SK-N-SH (cell line): ENCODE data around the gene PAOX. TPM values are rescaled to one million over a fixed set of nuclear protein-coding genes. Genes with fewer than 3 reads are reported as not detected.
"Not testable (repeated sequence)": the region's sequence is repeated elsewhere in the genome, so short reads cannot be mapped to it uniquely, and the experiment has no call there.

Experiments
- CTCF ChIA-PET: fragments of 300-600, 350-600 bp; formaldehyde crosslinking; extraction: SDS; loops from one replicate; lab custom pipeline; 2021; lab: Yijun Ruan, JAX
- POLR2A ChIA-PET: fragments of 350-600 bp; sonication (Branson Sonifier 250); formaldehyde crosslinking; extraction: SDS; loops from one replicate; lab custom pipeline; 2020; ENCODE audit warnings: antibody characterized with exemption, inconsistent platforms; lab: Yijun Ruan, JAX
- DNase-seq: peaks from one replicate; pipeline ENCODE4 v3.0.0; 2012
- H2AFZ ChIP-seq: fragments of 200-600 bp; sonication (generic); 2 replicates; pipeline ENCODE4 v1.8.1; 2016; ENCODE audit warnings: antibody characterized with exemption, mild to moderate bottlenecking, low read depth
- H3F3A ChIP-seq: fragments of 200-600 bp; sonication (generic); replicated peaks from 2 replicates; pipeline ENCODE3; 2016; ENCODE audit warnings: antibody characterized with exemption, mild to moderate bottlenecking; ENCODE audit not compliant: insufficient read depth
- H3K27ac ChIP-seq, 2 experiments: fragments of 200-500 bp in 1 of 2; fragments of 200-600 bp in 1 of 2; sonication (Bioruptor generic) in 1 of 2; sonication (generic), shearing (Covaris generic) in 1 of 2; 2 replicates each; pipeline versions ENCODE4 v1.5.1 to v1.6.1; 2014 to 2016; ENCODE audit warnings: low read depth in 2 of 2, inconsistent platforms in 1 of 2, low read length in 1 of 2, mild to moderate bottlenecking in 1 of 2, mixed read lengths in 1 of 2
- H3K27me3 ChIP-seq: fragments of 200-600 bp; sonication (generic), shearing (Covaris generic); 2 replicates; pipeline ENCODE4 v1.6.1; 2016; ENCODE audit warnings: mixed run types; ENCODE audit not compliant: insufficient read depth
- H3K36me3 ChIP-seq, 2 experiments: fragments of 200-500 bp in 1 of 2; fragments of 200-600 bp in 1 of 2; sonication (Bioruptor generic) in 1 of 2; sonication (generic) in 1 of 2; replicated peaks in 1 of 2; 2 replicates each; pipeline versions ENCODE3 to v1.5.1; 2014 to 2016; ENCODE audit warnings: low read length in 1 of 2, mild to moderate bottlenecking in 1 of 2; ENCODE audit not compliant: insufficient read depth in 2 of 2, control insufficient read depth in 1 of 2
- H3K4me1 ChIP-seq, 2 experiments: fragments of 200-500 bp in 1 of 2; fragments of 200-600 bp in 1 of 2; sonication (Bioruptor generic) in 1 of 2; sonication (generic), shearing (Covaris generic) in 1 of 2; 2 replicates each; pipeline versions ENCODE4 v1.5.1 to v1.6.1; 2014 to 2016; ENCODE audit warnings: low read depth in 1 of 2, low read length in 1 of 2, mixed run types in 1 of 2; ENCODE audit not compliant: insufficient read depth in 2 of 2, control insufficient read depth in 1 of 2
- H3K4me2 ChIP-seq: fragments of 200-600 bp; sonication (generic), shearing (Covaris generic); 2 replicates; pipeline ENCODE4 v1.6.1; 2017; ENCODE audit warnings: mixed run types
- H3K4me3 ChIP-seq, 2 experiments: fragments of 200-500 bp in 1 of 2; fragments of 200-600 bp in 1 of 2; sonication (Bioruptor generic) in 1 of 2; sonication (generic), shearing (Covaris generic) in 1 of 2; 2 replicates each; pipeline versions ENCODE4 v1.5.1 to v1.8.1; 2014 to 2016; ENCODE audit warnings: low read depth in 2 of 2, inconsistent platforms in 1 of 2, low read length in 1 of 2, mild to moderate bottlenecking in 1 of 2, mixed read lengths in 1 of 2, moderate library complexity in 1 of 2
- H3K79me2 ChIP-seq: fragments of 200-600 bp; sonication (generic); 2 replicates; pipeline ENCODE4 v1.8.1; 2017; ENCODE audit warnings: mild to moderate bottlenecking; ENCODE audit not compliant: insufficient read depth
- H3K9ac ChIP-seq: fragments of 200-600 bp; sonication (generic); 2 replicates; pipeline ENCODE4 v1.6.1; 2017; ENCODE audit warnings: mixed run types
- H3K9me2 ChIP-seq: fragments of 200-600 bp; sonication (generic); 2 replicates; pipeline ENCODE4 v1.6.1; 2017; ENCODE audit warnings: mixed run types
- H3K9me3 ChIP-seq: fragments of 200-600 bp; sonication (generic); 2 replicates; pipeline ENCODE4 v1.6.1; 2017; ENCODE audit warnings: mixed run types, mild to moderate bottlenecking, moderate library complexity
- H4K20me1 ChIP-seq: fragments of 200-600 bp; sonication (generic); 2 replicates; pipeline ENCODE4 v1.6.1; 2017; ENCODE audit warnings: mild to moderate bottlenecking, mixed run types; ENCODE audit not compliant: insufficient read depth
- CHD2 ChIP-seq: fragments of 150-350 bp; IDR thresholded peaks from 2 replicates; pipeline ENCODE4 v1.6.1; 2018; ENCODE audit warnings: low read length; ENCODE audit not compliant: partially characterized antibody
- ELF1 ChIP-seq: IDR thresholded peaks from 2 replicates; pipeline ENCODE4 v1.4.0; 2012
- EP300 ChIP-seq, 2 experiments: IDR thresholded peaks; 2 replicates each; pipeline versions ENCODE4 v1.4.0 to v1.6.1; 2012; ENCODE audit warnings: borderline replicate concordance in 1 of 2, low read depth in 1 of 2, low read length in 1 of 2
- EZH2phosphoT487 ChIP-seq: fragments of 200-600 bp; sonication (generic); IDR thresholded peaks from 2 replicates; pipeline ENCODE4 v1.6.1; 2017; ENCODE audit warnings: low read depth, mixed run types, mild to moderate bottlenecking, antibody characterized with exemption, moderate library complexity, borderline replicate concordance
- FOSL2 ChIP-seq: IDR thresholded peaks from 2 replicates; pipeline ENCODE4 v1.4.0; 2012; ENCODE audit warnings: low read depth, mild to moderate bottlenecking, moderate library complexity, borderline replicate concordance
- FOXM1 ChIP-seq: IDR thresholded peaks from 2 replicates; pipeline ENCODE4 v1.4.0; 2012; ENCODE audit warnings: low read depth, mild to moderate bottlenecking
- GABPA ChIP-seq: IDR thresholded peaks from 2 replicates; pipeline ENCODE4 v1.4.0; 2012; ENCODE audit warnings: low read depth, mild to moderate bottlenecking
- MEF2A ChIP-seq: IDR thresholded peaks from 2 replicates; pipeline ENCODE4 v1.4.0; 2012; ENCODE audit warnings: low read depth, borderline replicate concordance
- NFIC ChIP-seq: IDR thresholded peaks from 2 replicates; pipeline ENCODE4 v1.4.0; 2012; ENCODE audit warnings: borderline replicate concordance
- NRF1 ChIP-seq: IDR thresholded peaks from 2 replicates; pipeline ENCODE4 v1.6.1; 2012; ENCODE audit warnings: low read depth, mild to moderate bottlenecking, low read length
- RAD21 ChIP-seq: IDR thresholded peaks from 2 replicates; pipeline ENCODE4 v1.6.1; 2012; ENCODE audit warnings: mild to moderate bottlenecking, low read length
- SIN3A ChIP-seq: IDR thresholded peaks from 2 replicates; pipeline ENCODE4 v1.6.1; 2012; ENCODE audit warnings: low read depth, mild to moderate bottlenecking, low read length, moderate library complexity, borderline replicate concordance
- TEAD4 ChIP-seq: IDR thresholded peaks from 2 replicates; pipeline ENCODE4 v1.4.0; 2012; ENCODE audit warnings: mild to moderate bottlenecking, borderline replicate concordance; ENCODE audit not compliant: insufficient read depth
- YY1 ChIP-seq: IDR thresholded peaks from 2 replicates; pipeline ENCODE4 v1.4.0; 2012; ENCODE audit warnings: low read depth, mild to moderate bottlenecking
- WGBS: methylation state at CpG from one replicate; pipeline ENCODE4 v1.1.6; 2017; ENCODE audit warnings: low lambda C conversion rate; 5-methylcytosine and 5-hydroxymethylcytosine counted together
- polyA plus RNA-seq, 3 experiments: library from polyadenylated mRNA; depleted of rRNA; stranded (reverse); fragments of >200 nt; gene quantifications; 2 replicates each; pipeline ENCODE4 v1.2.3, GENCODE V29; 2012
- TF ChIP-seq, protein P1 (sequence below): fragments of 200-600 bp; sonication (generic); IDR thresholded peaks from 2 replicates; pipeline ENCODE4 v1.6.1; 2017; ENCODE audit warnings: antibody characterized with exemption, mild to moderate bottlenecking, moderate library complexity
- TF ChIP-seq, protein P2 (sequence below): IDR thresholded peaks from 2 replicates; pipeline ENCODE4; 2012
- TF ChIP-seq, protein P3 (sequence below): fragments of 150-350 bp; IDR thresholded peaks from 2 replicates; pipeline ENCODE4 v1.6.1; 2017; ENCODE audit warnings: antibody characterized with exemption, low read length, low read depth, borderline replicate concordance
- TF ChIP-seq, protein P4 (sequence below): IDR thresholded peaks from 2 replicates; pipeline ENCODE4 v1.4.0; 2012; ENCODE audit warnings: low read depth
- TF ChIP-seq, protein P5 (sequence below): fragments of 150-350 bp; IDR thresholded peaks from 2 replicates; pipeline ENCODE4 v1.6.1; 2016; ENCODE audit warnings: mild to moderate bottlenecking, low read depth, low read length

The PAOX gene
- polyA plus RNA-seq, 1 of the 3 experiments (the other 2 are of a cell fraction), result 6.2 TPM

DNA sequence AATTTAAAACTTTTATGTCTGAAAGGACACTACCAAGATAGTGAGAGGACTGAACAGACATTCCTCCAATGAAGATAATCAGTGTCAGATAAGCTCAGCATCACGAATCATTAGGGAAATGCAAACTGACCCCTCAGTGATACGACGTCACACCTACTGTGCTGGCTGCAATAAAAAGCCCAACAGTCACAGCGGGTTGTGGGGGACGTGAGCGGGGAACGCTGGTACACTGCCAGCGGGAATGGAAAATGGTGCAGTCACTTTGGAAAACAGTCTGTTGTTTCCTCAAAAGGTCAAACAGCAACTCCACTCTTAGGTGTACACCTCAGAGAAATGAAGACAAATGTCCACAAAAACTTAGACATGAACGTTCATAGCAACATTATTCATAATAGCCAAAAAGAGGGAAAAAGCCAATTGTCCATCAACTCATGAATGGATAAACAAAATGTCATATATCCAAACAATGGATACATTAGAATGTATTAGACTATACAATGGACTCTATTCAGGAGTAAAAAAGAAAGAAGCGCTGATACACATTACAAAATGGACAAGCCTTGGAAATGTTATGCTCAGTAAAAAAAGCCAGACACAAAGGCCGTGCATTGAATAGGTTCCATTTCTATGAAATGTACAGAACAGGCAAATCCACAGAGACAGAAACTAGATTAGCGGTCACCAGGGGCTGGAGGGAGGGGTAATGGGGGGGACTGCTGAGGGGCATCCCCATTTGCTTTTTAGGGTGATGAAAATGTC is 3.5 kb upstream of the PAOX start:
- TF ChIP-seq EZH2phosphoT487 (no peak), EP300 (IDR thresholded peaks at IDR 0.05; ENCODE audit: borderline replicate concordance in 1 of 2, low read depth in 1 of 2, low read length in 1 of 2) (no peak), FOXM1 (no peak), NRF1 (no peak), RAD21 (no peak), NFIC (no peak), MEF2A (no peak), TEAD4 (no peak), SIN3A (no peak), GABPA (no peak), FOSL2 (no peak), ELF1 (no peak), CHD2 (no peak), YY1 (no peak)
- TF ChIP-seq, protein P1, sequence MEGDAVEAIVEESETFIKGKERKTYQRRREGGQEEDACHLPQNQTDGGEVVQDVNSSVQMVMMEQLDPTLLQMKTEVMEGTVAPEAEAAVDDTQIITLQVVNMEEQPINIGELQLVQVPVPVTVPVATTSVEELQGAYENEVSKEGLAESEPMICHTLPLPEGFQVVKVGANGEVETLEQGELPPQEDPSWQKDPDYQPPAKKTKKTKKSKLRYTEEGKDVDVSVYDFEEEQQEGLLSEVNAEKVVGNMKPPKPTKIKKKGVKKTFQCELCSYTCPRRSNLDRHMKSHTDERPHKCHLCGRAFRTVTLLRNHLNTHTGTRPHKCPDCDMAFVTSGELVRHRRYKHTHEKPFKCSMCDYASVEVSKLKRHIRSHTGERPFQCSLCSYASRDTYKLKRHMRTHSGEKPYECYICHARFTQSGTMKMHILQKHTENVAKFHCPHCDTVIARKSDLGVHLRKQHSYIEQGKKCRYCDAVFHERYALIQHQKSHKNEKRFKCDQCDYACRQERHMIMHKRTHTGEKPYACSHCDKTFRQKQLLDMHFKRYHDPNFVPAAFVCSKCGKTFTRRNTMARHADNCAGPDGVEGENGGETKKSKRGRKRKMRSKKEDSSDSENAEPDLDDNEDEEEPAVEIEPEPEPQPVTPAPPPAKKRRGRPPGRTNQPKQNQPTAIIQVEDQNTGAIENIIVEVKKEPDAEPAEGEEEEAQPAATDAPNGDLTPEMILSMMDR, result no peak
- TF ChIP-seq, protein P2, sequence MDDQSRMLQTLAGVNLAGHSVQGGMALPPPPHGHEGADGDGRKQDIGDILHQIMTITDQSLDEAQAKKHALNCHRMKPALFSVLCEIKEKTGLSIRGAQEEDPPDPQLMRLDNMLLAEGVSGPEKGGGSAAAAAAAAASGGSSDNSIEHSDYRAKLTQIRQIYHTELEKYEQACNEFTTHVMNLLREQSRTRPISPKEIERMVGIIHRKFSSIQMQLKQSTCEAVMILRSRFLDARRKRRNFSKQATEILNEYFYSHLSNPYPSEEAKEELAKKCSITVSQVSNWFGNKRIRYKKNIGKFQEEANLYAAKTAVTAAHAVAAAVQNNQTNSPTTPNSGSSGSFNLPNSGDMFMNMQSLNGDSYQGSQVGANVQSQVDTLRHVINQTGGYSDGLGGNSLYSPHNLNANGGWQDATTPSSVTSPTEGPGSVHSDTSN, result no peak
- TF ChIP-seq, protein P3, sequence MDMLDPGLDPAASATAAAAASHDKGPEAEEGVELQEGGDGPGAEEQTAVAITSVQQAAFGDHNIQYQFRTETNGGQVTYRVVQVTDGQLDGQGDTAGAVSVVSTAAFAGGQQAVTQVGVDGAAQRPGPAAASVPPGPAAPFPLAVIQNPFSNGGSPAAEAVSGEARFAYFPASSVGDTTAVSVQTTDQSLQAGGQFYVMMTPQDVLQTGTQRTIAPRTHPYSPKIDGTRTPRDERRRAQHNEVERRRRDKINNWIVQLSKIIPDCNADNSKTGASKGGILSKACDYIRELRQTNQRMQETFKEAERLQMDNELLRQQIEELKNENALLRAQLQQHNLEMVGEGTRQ, result no peak
- TF ChIP-seq, protein P4, sequence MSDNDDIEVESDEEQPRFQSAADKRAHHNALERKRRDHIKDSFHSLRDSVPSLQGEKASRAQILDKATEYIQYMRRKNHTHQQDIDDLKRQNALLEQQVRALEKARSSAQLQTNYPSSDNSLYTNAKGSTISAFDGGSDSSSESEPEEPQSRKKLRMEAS, result no peak
- TF ChIP-seq, protein P5, sequence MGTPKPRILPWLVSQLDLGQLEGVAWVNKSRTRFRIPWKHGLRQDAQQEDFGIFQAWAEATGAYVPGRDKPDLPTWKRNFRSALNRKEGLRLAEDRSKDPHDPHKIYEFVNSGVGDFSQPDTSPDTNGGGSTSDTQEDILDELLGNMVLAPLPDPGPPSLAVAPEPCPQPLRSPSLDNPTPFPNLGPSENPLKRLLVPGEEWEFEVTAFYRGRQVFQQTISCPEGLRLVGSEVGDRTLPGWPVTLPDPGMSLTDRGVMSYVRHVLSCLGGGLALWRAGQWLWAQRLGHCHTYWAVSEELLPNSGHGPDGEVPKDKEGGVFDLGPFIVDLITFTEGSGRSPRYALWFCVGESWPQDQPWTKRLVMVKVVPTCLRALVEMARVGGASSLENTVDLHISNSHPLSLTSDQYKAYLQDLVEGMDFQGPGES, result no peak
- Histone ChIP-seq H3K27ac (no peak overlapping the region), H3K4me1 (peaks cover 0 to 26% of the 10 kb centered on the region in 2 experiments; a peak in 2 of 4 replicates), H4K20me1 (no peaks in the 10 kb centered on the region), H3K9me2 (no peaks in the 10 kb centered on the region), H2AFZ (no peak overlapping the region), H3K4me3 (no peak overlapping the region), H3K4me2 (no peak overlapping the region), H3K27me3 (no peaks in the 10 kb centered on the region), H3K79me2 (peaks cover 9% of the 10 kb centered on the region; the same call in 1 of the 2 replicates), H3K9ac (no peak overlapping the region), H3K9me3 (no peaks in the 10 kb centered on the region), H3F3A (no peaks in the 10 kb centered on the region), H3K36me3 (peaks cover 0 to 4% of the 10 kb centered on the region in 2 experiments)
- WGBS, result 91% methylated on average over 12 of the region's 12 CpGs
- CTCF ChIA-PET, result no interaction called here
- DNase-seq, result no peak
- POLR2A ChIA-PET, result no interaction called here

DNA sequence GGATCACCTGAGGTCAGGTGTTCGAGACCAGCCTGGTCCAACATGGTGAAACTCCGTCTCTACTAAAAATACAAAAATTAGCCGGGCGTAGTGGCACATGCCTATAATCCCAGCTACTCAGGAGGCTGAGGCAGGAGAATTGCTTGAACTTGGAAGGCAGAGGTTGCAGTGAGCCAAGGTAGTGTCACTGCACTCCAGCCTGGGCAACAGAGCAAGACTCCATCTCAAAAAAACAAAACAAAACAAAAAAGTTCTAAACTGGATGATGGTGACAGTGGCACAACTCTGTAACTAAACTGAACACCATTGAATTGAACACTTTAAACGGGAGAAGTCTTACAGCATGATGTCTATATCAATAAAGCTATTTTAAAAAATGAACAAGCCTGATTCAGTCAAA is 2.9 kb upstream of the PAOX start:
- 89% methylated on average over 5 of the region's 5 CpGs for WGBS
- CTCF ChIA-PET, result interaction anchor here (0.8 to 1.6 kb wide), 2 partner anchors 47 to 48 kb away, joined by 3 to 13 read pairs; no protein-coding TSS in a partner anchor

More for the DNA sequence above, 2.9 kb upstream of the PAOX start:
- H2AFZ ChIP-seq, H3K4me3 ChIP-seq, H3K9me2 ChIP-seq, H3K9me3 ChIP-seq, H3K4me2 ChIP-seq, H4K20me1 ChIP-seq, H3K9ac ChIP-seq, H3K27ac ChIP-seq, H3K36me3 ChIP-seq, DNase-seq, POLR2A ChIA-PET, H3K79me2 ChIP-seq, H3F3A ChIP-seq, H3K27me3 ChIP-seq: not testable (repeated sequence)
- peaks cover 0 to 26% of the 10 kb centered on the region in 2 experiments; a peak in 2 of 4 replicates for H3K4me1 ChIP-seq
